ENCODE data around the gene CHCHD1.

CHCHD1 gene

DNA sequence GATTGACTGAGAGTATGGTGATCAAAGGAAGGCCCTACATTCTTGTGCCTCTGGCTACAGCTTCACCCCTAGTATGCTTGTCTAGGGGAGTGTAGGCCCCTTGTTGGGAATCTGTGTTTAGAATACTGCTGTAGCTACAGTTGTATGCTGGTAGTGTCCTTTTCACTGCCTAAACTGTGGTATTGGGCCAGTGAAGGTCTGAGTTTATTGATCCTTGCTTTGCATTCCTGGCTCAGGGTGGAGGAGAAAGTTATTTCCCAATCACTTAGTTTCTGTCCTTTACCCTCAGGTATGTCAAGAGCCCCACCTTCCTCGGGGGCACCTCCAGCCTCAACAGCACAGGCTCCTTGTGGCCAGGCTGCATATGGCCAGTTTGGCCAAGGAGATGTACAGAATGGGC, 31.0 kb upstream of the CHCHD1 start:
- H3K9me3 Mint-ChIP-seq, result no peaks in the 10 kb centered on the region
- H3K36me3 Mint-ChIP-seq (ENCODE audit: insufficient read depth), result peaks cover 74% of the 10 kb centered on the region
- DNase-seq (ENCODE audit: low spot score in 2 of 2) (no peak), ATAC-seq (replicated peaks; ENCODE audit: extremely low read depth, poor library complexity, severe bottlenecking) (no peak)
- peak overlapping the region; percentile 10 for H3K27ac Mint-ChIP-seq (ENCODE audit: low read depth)
- H3K4me3 Mint-ChIP-seq, result peak overlapping the region; percentile 19
- H3K4me1 Mint-ChIP-seq, result peaks cover 54% of the 10 kb centered on the region
- no peaks in the 10 kb centered on the region for H3K27me3 Mint-ChIP-seq

GRCh38 chr10:73756183-73756582, 25.7 kb upstream of the CHCHD1 start:
- H3K9me3 Mint-ChIP-seq, result no peaks in the 10 kb centered on the region
- ATAC-seq (replicated peaks; ENCODE audit: extremely low read depth, poor library complexity, severe bottlenecking) (no peak), DNase-seq (ENCODE audit: low spot score in 2 of 2) (no peak)
- peak overlapping the region; percentile 53 for H3K27ac Mint-ChIP-seq (ENCODE audit: low read depth)
- H3K27me3 Mint-ChIP-seq, result no peaks in the 10 kb centered on the region
- no peak overlapping the region for H3K4me3 Mint-ChIP-seq
- H3K36me3 Mint-ChIP-seq (ENCODE audit: insufficient read depth), result peaks cover 53% of the 10 kb centered on the region
- H3K4me1 Mint-ChIP-seq, result peaks cover 61% of the 10 kb centered on the region

DNA sequence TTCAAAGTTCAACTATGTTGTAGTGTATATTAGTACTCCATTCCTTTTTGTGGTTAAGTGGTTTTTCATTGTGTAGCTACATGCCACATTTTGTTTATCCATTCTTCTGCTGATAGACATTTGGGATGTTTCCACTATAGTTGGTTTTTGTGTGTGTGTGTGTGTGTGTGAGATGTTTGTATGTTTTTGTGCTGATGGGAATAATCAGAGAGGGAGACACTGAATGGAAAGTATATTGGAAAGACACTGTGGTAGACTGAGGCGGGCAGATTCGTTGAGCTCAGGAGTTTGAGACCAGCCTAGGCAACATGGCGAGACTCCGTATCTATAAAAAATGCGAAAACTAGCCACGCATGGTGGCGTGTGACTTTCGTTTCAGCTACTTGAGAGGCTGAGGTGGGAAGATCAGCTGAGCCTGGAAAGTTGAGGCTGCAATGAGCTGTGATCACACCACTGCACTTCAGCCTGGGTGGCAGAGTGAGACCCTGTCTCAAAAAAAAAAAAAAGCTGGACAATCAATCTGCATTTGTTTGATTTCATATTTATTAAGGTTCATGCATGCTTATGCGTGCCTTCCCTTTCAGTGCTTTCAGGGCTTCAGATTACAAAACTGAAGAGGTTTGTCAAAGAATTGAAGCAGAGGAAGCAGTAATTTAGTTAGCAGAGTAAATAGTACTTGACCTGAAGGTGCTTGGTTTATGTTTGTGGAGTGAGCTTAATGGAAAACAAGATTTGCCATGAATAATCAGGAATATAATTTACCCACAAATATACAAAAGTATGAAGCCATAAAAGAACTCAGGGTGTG, 22.9 kb upstream of the CHCHD1 start:
- Mint-ChIP-seq H3K27me3 (no peaks in the 10 kb centered on the region), H3K4me3 (peak overlapping the region; percentile 52), H3K27ac (ENCODE audit: low read depth) (peak overlapping the region; percentile 92), H3K9me3 (no peaks in the 10 kb centered on the region), H3K36me3 (ENCODE audit: insufficient read depth) (peaks cover 51% of the 10 kb centered on the region), H3K4me1 (peaks cover 73% of the 10 kb centered on the region)
- peak; percentile 57 for ATAC-seq (replicated peaks; ENCODE audit: extremely low read depth, poor library complexity, severe bottlenecking)
- peak in 1 of 2 donors; percentile 36 for DNase-seq (ENCODE audit: low spot score in 2 of 2)

GRCh38 chr10:73759512-73760115, 22.2 kb upstream of the CHCHD1 start:
- Mint-ChIP-seq H3K4me3 (peak overlapping the region; percentile 52), H3K27ac (ENCODE audit: low read depth) (peak overlapping the region; percentile 92), H3K9me3 (no peaks in the 10 kb centered on the region), H3K36me3 (ENCODE audit: insufficient read depth) (peaks cover 52% of the 10 kb centered on the region), H3K27me3 (no peaks in the 10 kb centered on the region), H3K4me1 (peaks cover 76% of the 10 kb centered on the region)
- ATAC-seq (replicated peaks; ENCODE audit: extremely low read depth, poor library complexity, severe bottlenecking) (peak; percentile 95), DNase-seq (ENCODE audit: low spot score in 2 of 2) (peak; percentile 66 to 91)

GRCh38 chr10:73761781-73762180, 20.1 kb upstream of the CHCHD1 start:
- DNase-seq (ENCODE audit: low spot score in 2 of 2) (no peak), ATAC-seq (replicated peaks; ENCODE audit: extremely low read depth, poor library complexity, severe bottlenecking) (no peak)
- Mint-ChIP-seq H3K36me3 (ENCODE audit: insufficient read depth) (peaks cover 65% of the 10 kb centered on the region), H3K4me3 (peak overlapping the region; percentile 52), H3K9me3 (no peaks in the 10 kb centered on the region), H3K27ac (ENCODE audit: low read depth) (peak overlapping the region; percentile 92), H3K27me3 (no peaks in the 10 kb centered on the region), H3K4me1 (peaks cover 79% of the 10 kb centered on the region)

DNA sequence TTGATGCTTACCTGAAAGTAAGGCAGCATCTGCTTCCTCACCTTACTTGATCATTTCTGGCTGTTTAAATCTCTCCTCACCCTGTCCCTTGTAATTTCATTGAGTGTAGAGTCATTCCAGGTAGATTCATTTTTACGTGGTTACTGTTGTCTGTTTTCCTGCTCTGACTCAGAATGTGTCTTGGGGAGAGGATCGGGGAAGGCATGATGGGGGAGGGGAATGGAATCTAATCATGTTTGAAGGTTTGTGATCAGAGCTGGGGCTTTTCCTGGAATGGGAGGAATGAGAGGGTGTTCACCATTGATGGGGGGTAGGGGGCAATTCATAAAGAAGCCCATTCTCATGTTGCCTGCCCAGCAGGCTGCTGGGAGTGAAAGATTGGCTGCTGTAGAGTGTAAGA, 18.9 kb upstream of the CHCHD1 start:
- Mint-ChIP-seq H3K9me3 (no peaks in the 10 kb centered on the region), H3K4me3 (peak overlapping the region; percentile 43), H3K4me1 (peaks cover 73% of the 10 kb centered on the region), H3K36me3 (ENCODE audit: insufficient read depth) (peaks cover 67% of the 10 kb centered on the region), H3K27me3 (no peaks in the 10 kb centered on the region), H3K27ac (ENCODE audit: low read depth) (peak overlapping the region; percentile 92)
- no peak for DNase-seq (ENCODE audit: low spot score in 2 of 2)
- ATAC-seq (replicated peaks; ENCODE audit: extremely low read depth, poor library complexity, severe bottlenecking), result no peak

DNA sequence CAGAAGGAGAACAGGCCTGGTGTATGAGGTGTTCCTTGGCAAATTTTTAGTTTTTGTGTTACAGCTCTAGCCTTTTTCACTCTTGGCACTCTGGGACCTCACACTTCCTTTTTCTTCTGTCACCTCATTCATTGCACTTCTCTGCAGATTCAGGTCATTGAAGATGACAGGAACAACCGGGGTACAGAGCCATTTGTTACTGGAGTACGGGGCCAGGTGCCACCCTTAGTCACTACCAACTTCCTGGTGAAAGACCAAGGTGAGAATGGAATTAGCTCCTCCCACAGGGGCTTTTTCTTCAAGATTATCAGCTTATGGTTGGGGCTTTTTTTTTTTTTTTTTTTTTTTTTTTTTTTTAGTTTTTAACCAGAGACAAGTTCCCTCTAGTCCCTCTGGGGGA, 18.5 kb upstream of the CHCHD1 start:
- Mint-ChIP-seq H3K27me3 (no peaks in the 10 kb centered on the region), H3K4me1 (peaks cover 68% of the 10 kb centered on the region), H3K4me3 (peak overlapping the region; percentile 43), H3K27ac (ENCODE audit: low read depth) (peak overlapping the region; percentile 92), H3K36me3 (ENCODE audit: insufficient read depth) (peaks cover 72% of the 10 kb centered on the region), H3K9me3 (no peaks in the 10 kb centered on the region)
- peak in 1 of 2 donors; percentile 32 for DNase-seq (ENCODE audit: low spot score in 2 of 2)
- ATAC-seq (replicated peaks; ENCODE audit: extremely low read depth, poor library complexity, severe bottlenecking), result no peak

- Mint-ChIP-seq H3K4me1 (peaks cover 66% of the 10 kb centered on the region), H3K27ac (ENCODE audit: low read depth) (no peak overlapping the region), H3K27me3 (no peaks in the 10 kb centered on the region), H3K36me3 (ENCODE audit: insufficient read depth) (peaks cover 78% of the 10 kb centered on the region), H3K9me3 (no peaks in the 10 kb centered on the region), H3K4me3 (no peak overlapping the region)
- ATAC-seq (replicated peaks; ENCODE audit: extremely low read depth, poor library complexity, severe bottlenecking) (no peak), DNase-seq (ENCODE audit: low spot score in 2 of 2) (no peak)
Measured at GRCh38 chr10:73765066-73765465, 16.8 kb upstream of the CHCHD1 start.

- Mint-ChIP-seq H3K27me3 (no peaks in the 10 kb centered on the region), H3K4me3 (peak overlapping the region; percentile 19), H3K9me3 (no peaks in the 10 kb centered on the region), H3K27ac (ENCODE audit: low read depth) (peak overlapping the region; percentile 48), H3K4me1 (peaks cover 56% of the 10 kb centered on the region), H3K36me3 (ENCODE audit: insufficient read depth) (peaks cover 78% of the 10 kb centered on the region)
- ATAC-seq (replicated peaks; ENCODE audit: extremely low read depth, poor library complexity, severe bottlenecking), result peak; percentile 34
- DNase-seq (ENCODE audit: low spot score in 2 of 2), result peak; percentile 30 to 49
Measured at GRCh38 chr10:73768881-73769280, 13.0 kb upstream of the CHCHD1 start.

DNA sequence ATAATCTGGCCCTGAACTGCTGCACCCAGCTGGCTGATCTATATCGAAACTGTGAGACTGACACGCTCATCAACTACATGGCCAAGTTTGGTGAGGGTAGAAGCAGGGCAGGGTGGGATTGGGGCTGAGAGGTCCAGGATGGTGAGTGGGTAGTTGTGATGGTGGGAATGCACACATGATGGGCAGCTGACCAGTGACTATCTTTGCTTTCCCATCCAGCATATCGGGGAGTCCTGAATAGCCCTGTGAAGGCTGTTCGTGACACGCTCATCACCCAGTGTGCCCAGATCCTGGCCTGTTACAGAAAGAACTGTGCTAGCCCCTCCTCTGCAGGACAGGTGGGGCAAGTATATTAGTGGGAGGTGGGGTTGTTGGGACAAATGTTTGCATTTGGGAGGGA, 12.5 kb upstream of the CHCHD1 start:
- no peak for DNase-seq (ENCODE audit: low spot score in 2 of 2)
- Mint-ChIP-seq H3K27ac (ENCODE audit: low read depth) (peak overlapping the region; percentile 48), H3K9me3 (no peaks in the 10 kb centered on the region), H3K4me1 (peaks cover 59% of the 10 kb centered on the region), H3K27me3 (no peaks in the 10 kb centered on the region), H3K36me3 (ENCODE audit: insufficient read depth) (peaks cover 73% of the 10 kb centered on the region), H3K4me3 (peak overlapping the region; percentile 19)
- no peak for ATAC-seq (replicated peaks; ENCODE audit: extremely low read depth, poor library complexity, severe bottlenecking)

GRCh38 chr10:73771722-73772280, 10.0 kb upstream of the CHCHD1 start:
- no peak for DNase-seq (ENCODE audit: low spot score in 2 of 2)
- peaks cover 62% of the 10 kb centered on the region for H3K4me1 Mint-ChIP-seq
- no peaks in the 10 kb centered on the region for H3K27me3 Mint-ChIP-seq
- peak overlapping the region; percentile 86 for H3K4me3 Mint-ChIP-seq
- H3K9me3 Mint-ChIP-seq, result no peaks in the 10 kb centered on the region
- H3K36me3 Mint-ChIP-seq (ENCODE audit: insufficient read depth), result peaks cover 71% of the 10 kb centered on the region
- ATAC-seq (replicated peaks; ENCODE audit: extremely low read depth, poor library complexity, severe bottlenecking), result peak; percentile 38
- H3K27ac Mint-ChIP-seq (ENCODE audit: low read depth), result peak overlapping the region; percentile 89

GRCh38 chr10:73772281-73773151, 9.3 kb upstream of the CHCHD1 start:
- DNase-seq (ENCODE audit: low spot score in 2 of 2), result peak; percentile 67 to 70
- Mint-ChIP-seq H3K9me3 (no peaks in the 10 kb centered on the region), H3K27me3 (no peaks in the 10 kb centered on the region), H3K4me3 (peak overlapping the region; percentile 86), H3K36me3 (ENCODE audit: insufficient read depth) (peaks cover 74% of the 10 kb centered on the region), H3K27ac (ENCODE audit: low read depth) (peak overlapping the region; percentile 89), H3K4me1 (peaks cover 66% of the 10 kb centered on the region)
- ATAC-seq (replicated peaks; ENCODE audit: extremely low read depth, poor library complexity, severe bottlenecking), result peak; percentile 71
